ENCODE results near the gene CD44.

Gene CD44

GRCh38 chr11:35168671-35169070 is 29.7 kb downstream of the CD44 start:
- Histone ChIP-seq H3K4me1 (ENCODE audit: insufficient read depth, low read length) (peaks cover 69% of the 10 kb centered on the region), H3K36me3 (ENCODE audit: insufficient read depth, low read length) (no peaks in the 10 kb centered on the region; the same call in 1 of the 2 replicates), H2AFZ (ENCODE audit: low read depth, low read length) (no peak overlapping the region), H3K9me3 (ENCODE audit: insufficient read depth, low read length, severe bottlenecking) (no peaks in the 10 kb centered on the region), H3K9ac (ENCODE audit: low read depth, low read length) (no peak overlapping the region), H3K27ac (ENCODE audit: low read length) (no peak overlapping the region), H4K20me1 (ENCODE audit: insufficient read depth, low read length) (no peaks in the 10 kb centered on the region; the same call in 1 of the 2 replicates), H3K4me3 (ENCODE audit: low read depth in 1 of 2, low read length in 2 of 2) (no peak overlapping the region), H3K4me2 (ENCODE audit: insufficient read depth, low read length) (no peak overlapping the region), H3K79me2 (ENCODE audit: insufficient read depth, low read length) (peaks cover 85% of the 10 kb centered on the region), H3K27me3 (ENCODE audit: insufficient read depth, low read length, poor library complexity) (no peaks in the 10 kb centered on the region)
- ATAC-seq (ENCODE audit: insufficient read depth, low read depth) (no peak), DNase-seq (no peak)
- TF ChIP-seq CTCF (IDR thresholded peaks at IDR 0.05; ENCODE audit: borderline replicate concordance, extremely low read depth, low read length, poor library complexity, severe bottlenecking) (no peak), EZH2 (IDR thresholded peaks at IDR 0.05; ENCODE audit: borderline replicate concordance, low read depth, low read length, severe bottlenecking) (no peak)

GRCh38 chr11:35169112-35169511 is 30.1 kb downstream of the CD44 start:
- H3K4me2 ChIP-seq (ENCODE audit: insufficient read depth, low read length), result no peak overlapping the region

GRCh38 chr11:35169754-35170153 is 30.8 kb downstream of the CD44 start:
- Histone ChIP-seq H3K79me2 (ENCODE audit: insufficient read depth, low read length) (peaks cover 84% of the 10 kb centered on the region), H3K27ac (ENCODE audit: low read length) (no peak overlapping the region), H3K27me3 (ENCODE audit: insufficient read depth, low read length, poor library complexity) (no peaks in the 10 kb centered on the region), H3K36me3 (ENCODE audit: insufficient read depth, low read length) (no peaks in the 10 kb centered on the region; the same call in 1 of the 2 replicates), H3K9ac (ENCODE audit: low read depth, low read length) (no peak overlapping the region), H3K4me1 (ENCODE audit: insufficient read depth, low read length) (peaks cover 69% of the 10 kb centered on the region), H3K4me2 (ENCODE audit: insufficient read depth, low read length) (no peak overlapping the region), H3K9me3 (ENCODE audit: insufficient read depth, low read length, severe bottlenecking) (no peaks in the 10 kb centered on the region), H4K20me1 (ENCODE audit: insufficient read depth, low read length) (peaks cover 1% of the 10 kb centered on the region; the same call in 1 of the 2 replicates), H3K4me3 (ENCODE audit: low read depth in 1 of 2, low read length in 2 of 2) (no peak overlapping the region), H2AFZ (ENCODE audit: low read depth, low read length) (no peak overlapping the region)
- TF ChIP-seq CTCF (IDR thresholded peaks at IDR 0.05; ENCODE audit: borderline replicate concordance, extremely low read depth, low read length, poor library complexity, severe bottlenecking), result no peak
- TF ChIP-seq EZH2 (IDR thresholded peaks at IDR 0.05; ENCODE audit: borderline replicate concordance, low read depth, low read length, severe bottlenecking), result no peak
- ATAC-seq (ENCODE audit: insufficient read depth, low read depth), result no peak
- no peak for DNase-seq

More at GRCh38 chr11:35169112-35169511, 30.1 kb downstream of the CD44 start:
- Histone ChIP-seq H3K9ac (ENCODE audit: low read depth, low read length) (no peak overlapping the region), H3K36me3 (ENCODE audit: insufficient read depth, low read length) (no peaks in the 10 kb centered on the region; the same call in 1 of the 2 replicates), H4K20me1 (ENCODE audit: insufficient read depth, low read length) (no peaks in the 10 kb centered on the region; the same call in 1 of the 2 replicates), H3K9me3 (ENCODE audit: insufficient read depth, low read length, severe bottlenecking) (no peaks in the 10 kb centered on the region), H3K27me3 (ENCODE audit: insufficient read depth, low read length, poor library complexity) (no peaks in the 10 kb centered on the region), H3K79me2 (ENCODE audit: insufficient read depth, low read length) (peaks cover 84% of the 10 kb centered on the region), H3K4me1 (ENCODE audit: insufficient read depth, low read length) (peaks cover 69% of the 10 kb centered on the region), H3K27ac (ENCODE audit: low read length) (no peak overlapping the region), H2AFZ (ENCODE audit: low read depth, low read length) (no peak overlapping the region), H3K4me3 (ENCODE audit: low read depth in 1 of 2, low read length in 2 of 2) (no peak overlapping the region)
- ATAC-seq (ENCODE audit: insufficient read depth, low read depth) (no peak), DNase-seq (no peak)
- TF ChIP-seq EZH2 (IDR thresholded peaks at IDR 0.05; ENCODE audit: borderline replicate concordance, low read depth, low read length, severe bottlenecking), result no peak
- no peak for TF ChIP-seq CTCF (IDR thresholded peaks at IDR 0.05; ENCODE audit: borderline replicate concordance, extremely low read depth, low read length, poor library complexity, severe bottlenecking)

Data from DND-41 (cell line).